DND-41 (cell line): ENCODE measurements around the gene COL6A2.

Experiments used
- ATAC-seq: fragments of 200-7000 bp; cut with Tn5 transposase; 3 replicates; pipeline ENCODE4 v1.9.1; 2021; ENCODE audit warnings: low read depth; ENCODE audit not compliant: insufficient read depth
- DNase-seq: peaks from one replicate; pipeline ENCODE4 v3.0.0-alpha.2; 2020
- H2AFZ ChIP-seq: 2 replicates; pipeline ENCODE4 v1.6.0; 2012; ENCODE audit warnings: low read depth, low read length
- H3K27ac ChIP-seq: 2 replicates; pipeline ENCODE4 v1.5.1; 2012; ENCODE audit warnings: low read length, inconsistent platforms
- H3K27me3 ChIP-seq: fragments of 200-600 bp; sonication (generic); 2 replicates; pipeline ENCODE4 v1.6.0; 2012; ENCODE audit warnings: low read length, mild to moderate bottlenecking, inconsistent platforms; ENCODE audit not compliant: insufficient read depth, poor library complexity
- H3K36me3 ChIP-seq: 2 replicates; pipeline ENCODE4 v1.5.1; 2012; ENCODE audit warnings: low read length, inconsistent platforms; ENCODE audit not compliant: insufficient read depth
- H3K4me1 ChIP-seq: 2 replicates; pipeline ENCODE4 v1.5.1; 2012; ENCODE audit warnings: mild to moderate bottlenecking, low read length; ENCODE audit not compliant: insufficient read depth
- H3K4me2 ChIP-seq: 2 replicates; pipeline ENCODE4 v1.6.0; 2012; ENCODE audit warnings: mild to moderate bottlenecking, moderate library complexity, low read length, inconsistent platforms; ENCODE audit not compliant: insufficient read depth
- H3K4me3 ChIP-seq, 2 experiments: fragments of 200-600 bp in 1 of 2; shearing (Covaris generic) in 1 of 2; 2 replicates each; pipeline ENCODE4 v1.5.1; 2012 to 2016; ENCODE audit warnings: inconsistent platforms in 2 of 2, low read length in 2 of 2, mild to moderate bottlenecking in 2 of 2, low read depth in 1 of 2, moderate library complexity in 1 of 2
- H3K79me2 ChIP-seq: 2 replicates; pipeline ENCODE4 v1.6.0; 2012; ENCODE audit warnings: low read length, inconsistent platforms; ENCODE audit not compliant: insufficient read depth
- H3K9ac ChIP-seq: 2 replicates; pipeline ENCODE4 v1.6.0; 2012; ENCODE audit warnings: low read depth, mild to moderate bottlenecking, inconsistent platforms, low read length, moderate library complexity
- H3K9me3 ChIP-seq: 2 replicates; pipeline ENCODE4 v1.5.1; 2012; ENCODE audit warnings: low read length, moderate library complexity, mild to moderate bottlenecking, inconsistent platforms; ENCODE audit not compliant: insufficient read depth, severe bottlenecking
- H4K20me1 ChIP-seq: 2 replicates; pipeline ENCODE4 v1.6.0; 2012; ENCODE audit warnings: low read length; ENCODE audit not compliant: insufficient read depth
- CTCF ChIP-seq: IDR thresholded peaks from 2 replicates; pipeline ENCODE4 v1.5.1; 2012; ENCODE audit warnings: borderline replicate concordance, low read length, moderate library complexity, mild to moderate bottlenecking; ENCODE audit not compliant: poor library complexity, severe bottlenecking; ENCODE audit errors: extremely low read depth
- EZH2 ChIP-seq: IDR thresholded peaks from 3 replicates; pipeline ENCODE4 v1.6.1; 2012; ENCODE audit warnings: borderline replicate concordance, low read depth, mild to moderate bottlenecking, moderate library complexity, low read length, inconsistent platforms; ENCODE audit not compliant: severe bottlenecking

COL6A2 gene

GRCh38 chr21:46062471-46063211 lies 35.3 kb upstream of the COL6A2 start:
- peaks cover 15% of the 10 kb centered on the region for H3K9me3 ChIP-seq
- H3K9ac ChIP-seq = no peak overlapping the region
- H3K27ac ChIP-seq = no peak overlapping the region
- no peak overlapping the region for H2AFZ ChIP-seq
- H3K4me1 ChIP-seq = peaks cover 14% of the 10 kb centered on the region
- no peaks in the 10 kb centered on the region for H3K79me2 ChIP-seq
- no peak for DNase-seq
- no peak overlapping the region for H3K4me2 ChIP-seq
- H3K27me3 ChIP-seq = peaks cover 19% of the 10 kb centered on the region
- H3K4me3 ChIP-seq = no peak overlapping the region
- ATAC-seq = no peak
- TF ChIP-seq CTCF = no peak
- TF ChIP-seq EZH2 = no peak
- peaks cover 16% of the 10 kb centered on the region for H4K20me1 ChIP-seq
- no peaks in the 10 kb centered on the region for H3K36me3 ChIP-seq

- Histone ChIP-seq H3K4me3 (no peak overlapping the region), H3K9me3 (peaks cover 15% of the 10 kb centered on the region), H3K4me1 (peaks cover 8% of the 10 kb centered on the region), H3K79me2 (no peaks in the 10 kb centered on the region), H3K9ac (no peak overlapping the region), H3K27ac (no peak overlapping the region), H3K4me2 (no peak overlapping the region), H3K36me3 (no peaks in the 10 kb centered on the region), H2AFZ (no peak overlapping the region), H3K27me3 (peaks cover 15% of the 10 kb centered on the region), H4K20me1 (peaks cover 10% of the 10 kb centered on the region)
- DNase-seq (no peak), ATAC-seq (no peak)
- no peak for TF ChIP-seq CTCF
- no peak for TF ChIP-seq EZH2
Measured at GRCh38 chr21:46063227-46063626, 34.7 kb upstream of the COL6A2 start.

GRCh38 chr21:46063734-46064680 lies 33.9 kb upstream of the COL6A2 start:
- ATAC-seq (no peak), DNase-seq (no peak)
- Histone ChIP-seq H3K4me3 (no peak overlapping the region), H3K4me2 (no peak overlapping the region), H3K79me2 (no peaks in the 10 kb centered on the region), H2AFZ (no peak overlapping the region), H3K9ac (no peak overlapping the region), H3K9me3 (peaks cover 16% of the 10 kb centered on the region), H3K36me3 (no peaks in the 10 kb centered on the region), H3K27ac (no peak overlapping the region), H3K4me1 (0 out of 2 replicates have a peak, but pooled peaks cover 4% of the 10 kb centered on the region), H4K20me1 (peaks cover 3% of the 10 kb centered on the region; the same call in 1 of the 2 replicates), H3K27me3 (peaks cover 15% of the 10 kb centered on the region)
- TF ChIP-seq CTCF (no peak), EZH2 (no peak)
